GM18907 (cell line): ENCODE data around the gene WDR53.
"Not testable (repeated sequence)": the region's sequence is repeated elsewhere in the genome, so short reads cannot be mapped to it uniquely, and the experiment has no call there.

ENCODE experiments used
- ATAC-seq: cut with Tn5 transposase; IDR thresholded peaks from one replicate; pipeline ENCODE4 v1.9.1; 2021; ENCODE audit warnings: mild to moderate bottlenecking, moderate library complexity; ENCODE audit not compliant: unreplicated experiment

WDR53 gene

GRCh38 chr3:196518966-196519717, 49.2 kb downstream of the WDR53 start:
- no peak for ATAC-seq

DNA sequence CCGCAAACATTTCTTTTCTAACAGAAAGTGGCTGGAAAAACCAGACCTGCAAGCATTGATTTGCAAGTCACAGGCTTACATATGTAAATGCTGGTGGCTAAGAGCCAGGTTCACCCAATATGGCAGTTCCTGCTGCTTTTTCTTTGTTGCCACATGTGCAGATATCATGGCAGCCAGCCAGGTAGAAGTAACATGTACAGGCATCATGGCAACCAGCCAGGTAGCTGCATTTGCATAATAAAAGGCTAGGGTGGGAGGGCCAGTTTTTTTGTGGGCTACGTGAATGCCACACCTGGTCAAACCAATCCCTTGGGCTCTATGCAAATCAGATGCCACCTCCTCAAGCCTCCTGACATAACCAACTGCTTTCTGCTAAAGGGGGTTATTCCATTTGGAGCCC, 50.4 kb downstream of the WDR53 start:
- ATAC-seq = no peak

- ATAC-seq = no peak
These were observed 51.1 kb downstream of the WDR53 start for GRCh38 chr3:196517162-196517800.

GRCh38 chr3:196514913-196515621, 53.3 kb downstream of the WDR53 start, which contains the start of gene SMCO1:
SMCO1 (minus strand) TSS chr3:196515346; CDS start chr3:196515209, 137 bp downstream.
- ATAC-seq = no peak

GRCh38 chr3:196514350-196514716, 54.0 kb downstream of the WDR53 start:
- ATAC-seq = no peak

DNA sequence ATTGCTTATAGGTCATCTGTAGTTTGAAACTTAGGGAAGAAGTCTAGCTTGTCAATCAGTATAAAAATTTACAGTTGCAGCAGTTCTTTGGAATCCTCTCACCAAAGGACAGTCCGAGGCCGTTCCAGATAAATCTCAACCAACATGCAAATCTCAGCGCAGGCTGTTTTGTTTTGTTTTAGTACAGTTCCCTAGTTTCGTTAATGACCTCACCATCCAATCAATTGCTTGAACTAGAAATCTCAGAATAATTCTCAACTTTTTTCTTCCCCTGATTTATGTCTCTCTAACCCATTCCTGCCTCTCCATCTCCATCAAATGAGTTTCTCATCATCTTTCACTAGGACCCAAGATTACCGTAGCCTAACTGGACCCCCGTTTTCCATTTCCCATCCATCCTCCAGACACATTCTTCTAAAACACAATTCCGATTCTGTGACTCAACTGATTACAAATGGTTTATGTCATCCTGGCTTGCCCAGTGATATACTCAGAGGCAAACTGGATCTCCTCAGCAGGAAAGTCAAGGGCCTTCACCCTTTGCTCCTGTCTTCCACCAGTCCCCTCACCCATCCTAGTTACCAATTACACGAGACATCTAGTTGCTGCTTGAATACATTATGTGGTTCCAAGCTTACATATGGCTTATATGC, 54.5 kb downstream of the WDR53 start:
- no peak for ATAC-seq

DNA sequence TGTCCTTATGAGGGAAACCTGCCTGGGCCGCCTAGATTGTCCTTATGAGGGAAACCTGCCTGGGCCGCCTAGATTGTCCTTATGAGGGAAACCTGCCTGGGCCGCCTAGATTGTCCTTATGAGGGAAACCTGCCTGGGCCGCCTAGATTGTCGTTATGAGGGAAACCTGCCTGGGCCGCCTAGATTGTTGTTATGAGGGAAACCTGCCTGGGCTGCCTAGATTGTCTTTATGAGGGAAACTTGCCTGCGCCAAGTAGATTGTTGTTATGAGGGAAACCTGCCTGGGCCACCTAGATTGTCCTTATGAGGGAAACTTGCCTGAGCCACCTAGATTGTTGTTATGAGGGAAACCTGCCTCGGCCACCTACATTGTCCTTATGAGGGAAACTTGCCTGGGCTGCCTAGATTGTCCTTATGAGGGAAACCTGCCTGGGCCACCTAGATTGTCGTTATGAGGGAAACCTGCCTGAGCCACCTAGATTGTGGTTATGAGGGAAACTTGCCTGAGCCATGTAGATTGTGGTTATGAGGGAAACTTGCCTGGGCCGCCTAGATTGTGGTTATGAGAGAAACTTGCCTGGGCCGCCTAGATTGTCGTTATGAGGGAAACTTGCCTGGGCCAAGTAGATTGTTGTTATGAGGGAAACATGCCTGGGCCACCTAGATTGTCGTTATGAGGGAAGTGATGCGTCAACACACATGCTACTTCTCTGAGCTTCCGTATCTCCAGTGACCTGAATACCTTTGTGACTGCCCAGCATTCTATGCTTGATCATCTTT, 56.5 kb downstream of the WDR53 start:
- ATAC-seq = not testable (repeated sequence)

- ATAC-seq = not testable (repeated sequence)
These were observed 57.2 kb downstream of the WDR53 start for GRCh38 chr3:196511108-196511507.

DNA sequence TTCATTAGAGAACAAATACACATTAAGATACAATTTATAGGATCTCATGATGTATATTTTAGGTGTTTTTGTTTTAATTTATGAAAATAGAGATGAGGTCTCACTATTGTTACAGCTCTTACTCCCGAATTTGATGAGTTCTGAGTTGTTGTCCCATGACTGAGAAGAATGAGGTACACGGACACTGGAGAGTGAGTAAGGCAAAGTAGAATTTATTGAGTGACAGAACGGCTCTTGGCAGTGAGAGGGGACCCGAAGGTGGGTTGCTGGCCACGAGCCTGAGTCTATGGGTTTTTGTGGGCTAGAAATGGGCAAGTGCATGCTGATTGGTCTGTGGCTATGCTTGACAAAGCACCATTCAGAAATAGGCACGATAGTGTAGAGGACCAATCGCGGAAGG, 61.7 kb downstream of the WDR53 start:
- no peak for ATAC-seq

GRCh38 chr3:196504556-196504955, 63.8 kb downstream of the WDR53 start:
- ATAC-seq = no peak
